H1 (cell line): Measurements from ENCODE around the gene KLHL40. TPM values are rescaled to one million over a fixed set of nuclear protein-coding genes. Genes with fewer than 3 reads are reported as not detected.

ENCODE experiments used
- CTCF ChIA-PET: fragments of 300-600 bp; sonication (Branson Sonifier 250); formaldehyde crosslinking; loops from one replicate; lab custom pipeline; 2021; ENCODE audit not compliant: partially characterized antibody; lab: Charles Lee
- POLR2A ChIA-PET: fragments of 300-600 bp; sonication (Branson Sonifier 250); formaldehyde crosslinking; loops from one replicate; lab custom pipeline; 2021; ENCODE audit warnings: inconsistent platforms; ENCODE audit not compliant: partially characterized antibody; lab: Charles Lee
- DNase-seq, 2 experiments: peaks; one replicate each; pipeline versions ENCODE4 v3.0.0 to v3.0.0-alpha.2; 2010 to 2022; ENCODE audit warnings: low spot score in 2 of 2, low read depth in 1 of 2, mixed read lengths in 1 of 2
- FAIRE-seq: peaks from 2 replicates; lab custom pipeline; 2011; peaks lifted over from hg19 to GRCh38; lab: Jason Lieb, UNC
- H2AFZ ChIP-seq: 2 replicates; pipeline ENCODE4 v1.8.1; 2012; ENCODE audit warnings: low read length, inconsistent platforms
- H2AK5ac ChIP-seq: 2 replicates; pipeline ENCODE4 v1.6.1; 2013; ENCODE audit warnings: low read depth, low read length
- H2BK120ac ChIP-seq: replicated peaks from 2 replicates; pipeline ENCODE3; 2013; ENCODE audit warnings: low read depth, low read length, inconsistent platforms
- H2BK12ac ChIP-seq: 2 replicates; pipeline ENCODE4 v1.6.1; 2013; ENCODE audit warnings: low read depth, low read length
- H2BK15ac ChIP-seq: 2 replicates; pipeline ENCODE4 v1.6.1; 2013; ENCODE audit warnings: low read length
- H2BK20ac ChIP-seq: 2 replicates; pipeline ENCODE4 v1.6.1; 2013; ENCODE audit warnings: low read length
- H2BK5ac ChIP-seq: 2 replicates; pipeline ENCODE4 v1.6.1; 2013; ENCODE audit warnings: low read depth, low read length
- H3K14ac ChIP-seq: 2 replicates; pipeline ENCODE4 v1.6.1; 2013; ENCODE audit warnings: inconsistent platforms; ENCODE audit not compliant: insufficient read length
- H3K18ac ChIP-seq: 2 replicates; pipeline ENCODE4 v1.6.1; 2013; ENCODE audit warnings: low read length; ENCODE audit errors: extremely low read depth
- H3K23ac ChIP-seq: 2 replicates; pipeline ENCODE4 v1.6.1; 2013; ENCODE audit warnings: inconsistent platforms; ENCODE audit not compliant: insufficient read length
- H3K23me2 ChIP-seq: 2 replicates; pipeline ENCODE4 v1.6.1; 2013; ENCODE audit warnings: low read depth, low read length
- H3K27ac ChIP-seq: 2 replicates; pipeline ENCODE4 v1.6.1; 2011; ENCODE audit warnings: low read depth, low read length, inconsistent platforms
- H3K27me3 ChIP-seq, 4 experiments: replicated peaks in 1 of 4; 1 replicate in 1 of 4; 2 replicates in 3 of 4; pipeline versions ENCODE4 v1.6.1 to v1.8.1; 2011 to 2013; ENCODE audit warnings: low read length in 3 of 4, mild to moderate bottlenecking in 3 of 4, inconsistent platforms in 2 of 4, mixed read lengths in 2 of 4, moderate library complexity in 1 of 4; ENCODE audit not compliant: control insufficient read depth in 3 of 4, insufficient read depth in 3 of 4; ENCODE audit errors: extremely low read depth in 1 of 4
- H3K36me3 ChIP-seq, 4 experiments: 2 replicates each; pipeline versions ENCODE4 v1.6.1 to v1.8.1; 2011 to 2013; ENCODE audit warnings: mild to moderate bottlenecking in 4 of 4, low read length in 3 of 4, moderate library complexity in 2 of 4, control low read depth in 1 of 4, inconsistent platforms in 1 of 4; ENCODE audit not compliant: insufficient read depth in 4 of 4, control insufficient read depth in 2 of 4
- H3K4ac ChIP-seq: replicated peaks from 2 replicates; pipeline ENCODE3; 2013; ENCODE audit warnings: low read length, low read depth, mixed read lengths, inconsistent platforms; ENCODE audit not compliant: insufficient read length
- H3K4me1 ChIP-seq, 4 experiments: replicated peaks in 1 of 4; 1 replicate in 1 of 4; 2 replicates in 3 of 4; pipeline versions ENCODE4 v1.6.1 to v1.8.1; 2011 to 2013; ENCODE audit warnings: low read length in 3 of 4, inconsistent platforms in 2 of 4, mixed read lengths in 1 of 4; ENCODE audit not compliant: insufficient read depth in 4 of 4, control insufficient read depth in 3 of 4
- H3K4me2 ChIP-seq, 2 experiments: 2 replicates each; pipeline versions ENCODE4 v1.6.1 to v1.8.1; 2011 to 2013; ENCODE audit warnings: low read depth in 2 of 2, low read length in 2 of 2, control low read depth in 1 of 2, inconsistent platforms in 1 of 2, mild to moderate bottlenecking in 1 of 2; ENCODE audit not compliant: insufficient read depth in 1 of 2
- H3K4me3 ChIP-seq, 4 experiments: fragments of 200-600, 300-600 bp in 1 of 4; sonication (generic), shearing (Covaris generic), sonication (Bioruptor Twin) in 1 of 4; 2 replicates each; pipeline versions ENCODE4 v1.5.1 to v1.8.1; 2011 to 2016; ENCODE audit warnings: low read length in 4 of 4, low read depth in 3 of 4, control low read depth in 2 of 4, inconsistent platforms in 2 of 4, mild to moderate bottlenecking in 2 of 4, mixed read lengths in 1 of 4, moderate library complexity in 1 of 4; ENCODE audit not compliant: insufficient read depth in 2 of 4; ENCODE audit errors: extremely low read depth in 1 of 4
- H3K56ac ChIP-seq: replicated peaks from 2 replicates; pipeline ENCODE3; 2013; ENCODE audit warnings: low read depth, mild to moderate bottlenecking, mixed read lengths, low read length, inconsistent platforms; ENCODE audit not compliant: insufficient read length
- H3K79me1 ChIP-seq: 2 replicates; pipeline ENCODE4 v1.6.1; 2013; ENCODE audit warnings: low read depth, low read length, control low read depth
- H3K79me2 ChIP-seq, 2 experiments: 2 replicates each; pipeline versions ENCODE4 v1.6.1 to v1.8.1; 2012 to 2013; ENCODE audit warnings: low read length in 2 of 2, mild to moderate bottlenecking in 2 of 2, inconsistent platforms in 1 of 2; ENCODE audit not compliant: insufficient read depth in 2 of 2, control insufficient read depth in 1 of 2
- H3K9ac ChIP-seq, 4 experiments: replicated peaks in 1 of 4; 1 replicate in 1 of 4; 2 replicates in 3 of 4; pipeline versions ENCODE4 v1.6.1 to v1.8.1; 2011 to 2013; ENCODE audit warnings: low read depth in 3 of 4, low read length in 3 of 4, control low read depth in 2 of 4, mild to moderate bottlenecking in 2 of 4, moderate library complexity in 2 of 4, inconsistent platforms in 1 of 4; ENCODE audit errors: extremely low read depth in 1 of 4
- H3K9me3 ChIP-seq, 2 experiments: 2 replicates each; pipeline versions ENCODE4 v1.6.1 to v1.8.1; 2012 to 2013; ENCODE audit warnings: mild to moderate bottlenecking in 2 of 2, moderate library complexity in 2 of 2, control low read depth in 1 of 2, inconsistent platforms in 1 of 2, low read depth in 1 of 2, low read length in 1 of 2, mixed read lengths in 1 of 2; ENCODE audit not compliant: insufficient read depth in 2 of 2
- H4K20me1 ChIP-seq, 2 experiments: replicated peaks in 1 of 2; 2 replicates each; pipeline versions ENCODE3 to v1.8.1; 2011 to 2013; ENCODE audit warnings: inconsistent platforms in 2 of 2, low read length in 2 of 2, mild to moderate bottlenecking in 1 of 2; ENCODE audit not compliant: insufficient read depth in 2 of 2, control insufficient read depth in 1 of 2
- H4K5ac ChIP-seq: 2 replicates; pipeline ENCODE4 v1.6.1; 2013; ENCODE audit warnings: low read length, low read depth, mixed read lengths, inconsistent platforms; ENCODE audit not compliant: insufficient read length
- H4K8ac ChIP-seq: 2 replicates; pipeline ENCODE4 v1.8.0; 2013; ENCODE audit warnings: mild to moderate bottlenecking, moderate library complexity, low read length, inconsistent platforms; ENCODE audit not compliant: insufficient read depth; ENCODE audit errors: extremely low read depth
- H4K91ac ChIP-seq: replicated peaks from 2 replicates; pipeline ENCODE3; 2013; ENCODE audit warnings: low read length, mixed read lengths, inconsistent platforms; ENCODE audit not compliant: insufficient read length
- FOSL1 ChIP-seq: IDR thresholded peaks from 2 replicates; pipeline ENCODE4 v1.6.1; 2011; ENCODE audit warnings: mild to moderate bottlenecking, low read depth, low read length, moderate library complexity; ENCODE audit not compliant: insufficient read depth
- JUND ChIP-seq: IDR thresholded peaks from 2 replicates; pipeline ENCODE4 v1.6.1; 2011; ENCODE audit warnings: mild to moderate bottlenecking, improper control_type of control experiment, low read length
- SIX5 ChIP-seq: IDR thresholded peaks from 2 replicates; pipeline ENCODE4 v1.6.1; 2011; ENCODE audit warnings: mild to moderate bottlenecking, low read depth, low read length
- WGBS, 2 experiments: shearing (Covaris generic) in 1 of 2; methylation state at CpG; one replicate each; pipeline versions ENCODE4 v1.1.6 to v1.1.7; 2013 to 2015; ENCODE audit warnings: low lambda C conversion rate in 2 of 2, mixed read lengths in 2 of 2, inconsistent platforms in 1 of 2, low coverage in 1 of 2, missing lambda C conversion rate in 1 of 2; ENCODE audit not compliant: insufficient replicate concordance in 2 of 2, insufficient coverage in 1 of 2, insufficient read length in 1 of 2; ENCODE audit errors: extremely low coverage in 1 of 2, missing lambda C conversion rate in 1 of 2; 5-methylcytosine and 5-hydroxymethylcytosine counted together
- polyA plus RNA-seq, 7 experiments: library from polyadenylated mRNA; depleted of rRNA in 3 of 7; stranded (reverse) in 5 of 7; unstranded in 2 of 7; fragments of >200 nt in 5 of 7; fragments of 200-250 nt in 2 of 7; gene quantifications; 1 replicate in 5 of 7; 2 replicates in 1 of 7; 4 replicates in 1 of 7; pipeline versions ENCODE4 v1.2.1 to v1.2.3, GENCODE V29; 2011 to 2013; ENCODE audit warnings: missing spikeins in 2 of 7, mixed read lengths in 2 of 7
- total RNA-seq: library from RNA; stranded (reverse); fragmentation: NEBNext Ultra II Directional; extraction: Animal tissue kit (Norgen Biotek cat#: 25700); gene quantifications from 2 replicates; pipeline ENCODE4 v1.2.1, GENCODE V29; 2021

Gene KLHL40
- total and polyA plus RNA-seq, 2 of the 8 experiments (the other 6 are each of a cell fraction or from before 2014, with no cell fraction given), result 0.02 TPM; not detected in 1

GRCh38 chr3:42668793-42669217 lies 16.5 kb upstream of the KLHL40 start:
- Histone ChIP-seq H3K18ac (no peak overlapping the region), H2BK20ac (no peak overlapping the region), H3K27ac (no peak overlapping the region), H3K36me3 (no peaks in the 10 kb centered on the region), H2BK15ac (no peak overlapping the region), H4K91ac (no peak overlapping the region), H3K79me1 (no peaks in the 10 kb centered on the region), H3K4ac (no peak overlapping the region), H3K9ac (no peak overlapping the region), H2BK120ac (no peak overlapping the region), H3K9me3 (0 out of 4 replicates have a peak, but pooled peaks cover 0 to 2% of the 10 kb centered on the region in 2 experiments), H3K23ac (no peak overlapping the region), H3K79me2 (no peaks in the 10 kb centered on the region), H3K4me3 (no peak overlapping the region), H4K8ac (peak overlapping the region; percentile 29; the same call in 1 of the 2 replicates), H3K56ac (no peak overlapping the region), H2BK5ac (no peak overlapping the region), H4K5ac (no peak overlapping the region), H2AFZ (no peak overlapping the region), H2AK5ac (no peak overlapping the region), H3K14ac (no peak overlapping the region), H3K23me2 (no peaks in the 10 kb centered on the region), H3K4me2 (no peak overlapping the region), H3K27me3 (peaks cover 0 to 2% (median 0%) of the 10 kb centered on the region in 4 experiments; a peak in 2 of 7 replicates), H4K20me1 (peaks cover 0 to 2% of the 10 kb centered on the region in 2 experiments), H3K4me1 (peaks cover 0 to 7% (median 0%) of the 10 kb centered on the region in 4 experiments; a peak in 2 of 7 replicates), H2BK12ac (0 out of 2 replicates have a peak overlapping the region, but pooled peaks have one; percentile 9)
- DNase-seq, result no peak
- TF ChIP-seq SIX5, result no peak
- no peak for TF ChIP-seq FOSL1
- no peak for TF ChIP-seq JUND
- ChIA-PET POLR2A (interaction anchor here (1.0 to 2.5 kb wide), 3 partner anchors 9 to 15 kb away, joined by 3 to 7 read pairs (median 4); partner anchors contain the start of gene ZBTB47), CTCF (interaction anchor here (1.1 to 1.9 kb wide), 4 partner anchors 8 to 107 kb away, joined by 3 to 15 read pairs (median 5); no protein-coding TSS in a partner anchor)
- 76% methylated on average over 4 of the region's 4 CpGs; no CpG with 5 or more reads in 1 of the 2 experiments for WGBS, 2 experiments
- no peak for FAIRE-seq
